ENCODE data around the gene FCGR3A. TPM values are rescaled to one million over a fixed set of nuclear protein-coding genes. Genes with fewer than 3 reads are reported as not detected.
"Not testable (repeated sequence)": the region's sequence is repeated elsewhere in the genome, so short reads cannot be mapped to it uniquely, and the experiment has no call there.

FCGR3A gene
- total and polyA plus RNA-seq, 3 donors from 2014 or later = 2.0 to 25.7 (median 5.5) TPM

DNA sequence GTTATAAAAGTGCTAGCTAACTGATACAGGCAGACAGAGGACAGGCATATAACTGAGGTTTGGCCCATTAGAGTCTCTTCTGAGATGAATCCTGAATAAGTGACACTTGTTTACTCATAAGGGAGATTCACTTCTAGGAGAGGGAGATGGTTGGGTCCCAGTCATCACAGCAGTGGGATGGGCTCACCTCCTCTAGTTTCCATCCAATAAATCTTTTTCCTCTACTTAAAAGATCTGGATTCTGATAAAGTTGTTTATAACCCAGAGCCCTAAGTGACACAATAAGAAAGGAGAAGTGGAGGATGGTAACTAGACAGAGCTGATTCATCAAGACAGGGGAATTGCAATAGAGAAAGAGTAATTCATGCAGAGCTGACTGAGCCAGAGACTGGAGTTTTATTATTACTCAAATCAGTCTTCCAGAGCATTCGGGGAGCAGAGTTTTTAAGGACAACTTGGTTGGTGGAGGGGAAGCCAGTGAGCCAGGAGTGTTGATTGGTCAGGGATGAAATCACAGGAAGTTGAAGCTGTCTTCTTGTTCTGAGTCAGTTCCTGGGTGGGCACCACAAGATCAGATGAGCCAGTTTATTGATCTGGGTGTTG is 5.3 kb upstream of the FCGR3A start:
- H3K4me1 ChIP-seq; intact Hi-C loops (cut with DNase I; ENCODE audit: low total_unique reads); DNase-seq; H3K4me3 ChIP-seq; H3K27ac ChIP-seq; H3K36me3 ChIP-seq (ENCODE audit: low read depth, missing control alignments); H3K9me3 ChIP-seq; H3K27me3 ChIP-seq: not testable (repeated sequence)
- WGBS, 2 donors = 63 to 65% methylated on average over 1 of the region's 1 CpG

DNA sequence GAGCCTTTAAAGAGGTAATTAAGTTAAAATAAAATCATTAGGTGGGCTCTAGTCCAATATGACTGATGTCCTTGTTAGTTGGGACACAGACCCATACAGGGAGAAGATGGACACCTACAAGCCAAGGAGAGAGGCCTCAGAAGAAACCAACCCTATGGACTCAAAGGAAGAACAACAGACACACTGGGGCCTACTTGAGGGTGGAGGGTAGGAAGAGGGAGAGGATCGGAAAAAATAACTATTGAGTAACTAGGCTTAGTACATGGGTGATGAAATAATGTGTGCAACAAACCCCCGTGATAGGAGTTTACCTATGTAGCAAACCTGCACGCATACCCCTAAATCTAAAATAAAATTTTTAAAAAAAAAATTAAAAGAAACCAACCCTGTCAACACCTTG is 4.7 kb upstream of the FCGR3A start:
- H3K27ac ChIP-seq; H3K9me3 ChIP-seq; H3K27me3 ChIP-seq; intact Hi-C loops (cut with DNase I; ENCODE audit: low total_unique reads); H3K36me3 ChIP-seq (ENCODE audit: low read depth, missing control alignments); H3K4me3 ChIP-seq; DNase-seq; H3K4me1 ChIP-seq: not testable (repeated sequence)
- WGBS, 2 donors = 88 to 92% methylated on average over 3 of the region's 3 CpGs

DNA sequence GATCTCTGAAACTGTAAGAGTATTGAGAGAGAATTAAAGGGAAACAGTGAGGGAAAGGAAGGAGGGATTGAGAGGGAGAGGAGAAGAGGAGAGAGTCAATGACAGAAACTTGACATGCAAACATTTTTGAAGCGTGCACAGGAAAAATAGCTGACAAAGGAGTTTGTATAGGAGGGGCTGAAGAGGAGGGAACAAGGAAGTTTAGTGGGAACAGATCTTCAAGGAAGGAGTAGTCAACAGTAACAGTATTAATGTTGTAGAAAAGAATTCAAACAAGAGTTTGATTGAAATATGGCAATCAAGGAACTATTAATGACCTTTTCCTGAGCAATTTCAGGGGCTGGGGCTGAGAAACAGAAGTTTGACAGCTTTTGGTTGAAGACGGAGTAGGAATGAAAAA is 4.0 kb upstream of the FCGR3A start:
- H3K9me3 ChIP-seq; H3K4me1 ChIP-seq; H3K27me3 ChIP-seq; H3K27ac ChIP-seq; H3K4me3 ChIP-seq; DNase-seq; intact Hi-C loops (cut with DNase I; ENCODE audit: low total_unique reads); H3K36me3 ChIP-seq (ENCODE audit: low read depth, missing control alignments): not testable (repeated sequence)
- 86 to 100% methylated on average over 2 of the region's 2 CpGs for WGBS, 2 donors

DNA sequence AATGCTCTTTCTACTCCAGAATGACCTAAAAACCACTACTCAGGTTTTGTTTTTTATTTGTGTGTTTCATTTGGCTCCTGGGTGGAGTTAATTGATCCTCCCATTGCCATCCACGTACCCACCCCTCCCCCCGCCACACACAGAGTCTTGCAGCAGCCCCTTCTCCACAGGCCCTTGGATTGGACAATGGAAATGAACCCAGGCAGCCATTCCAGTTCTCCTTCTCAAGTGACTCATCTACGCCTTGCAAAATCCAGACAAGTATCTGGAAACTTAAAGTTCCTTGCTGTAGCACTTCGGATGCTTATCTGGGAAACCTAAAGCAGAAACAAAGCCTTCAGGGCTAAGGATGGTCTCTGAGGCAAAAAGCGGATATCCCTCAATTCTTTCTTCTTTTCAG is 1.3 kb upstream of the FCGR3A start:
- H3K4me3 ChIP-seq; DNase-seq; H3K36me3 ChIP-seq (ENCODE audit: low read depth, missing control alignments); H3K27ac ChIP-seq; H3K9me3 ChIP-seq; intact Hi-C loops (cut with DNase I; ENCODE audit: low total_unique reads); H3K4me1 ChIP-seq; H3K27me3 ChIP-seq: not testable (repeated sequence)
- 95 to 96% methylated on average over 3 to 5 of the region's 5 CpGs for WGBS, 2 donors

DNA sequence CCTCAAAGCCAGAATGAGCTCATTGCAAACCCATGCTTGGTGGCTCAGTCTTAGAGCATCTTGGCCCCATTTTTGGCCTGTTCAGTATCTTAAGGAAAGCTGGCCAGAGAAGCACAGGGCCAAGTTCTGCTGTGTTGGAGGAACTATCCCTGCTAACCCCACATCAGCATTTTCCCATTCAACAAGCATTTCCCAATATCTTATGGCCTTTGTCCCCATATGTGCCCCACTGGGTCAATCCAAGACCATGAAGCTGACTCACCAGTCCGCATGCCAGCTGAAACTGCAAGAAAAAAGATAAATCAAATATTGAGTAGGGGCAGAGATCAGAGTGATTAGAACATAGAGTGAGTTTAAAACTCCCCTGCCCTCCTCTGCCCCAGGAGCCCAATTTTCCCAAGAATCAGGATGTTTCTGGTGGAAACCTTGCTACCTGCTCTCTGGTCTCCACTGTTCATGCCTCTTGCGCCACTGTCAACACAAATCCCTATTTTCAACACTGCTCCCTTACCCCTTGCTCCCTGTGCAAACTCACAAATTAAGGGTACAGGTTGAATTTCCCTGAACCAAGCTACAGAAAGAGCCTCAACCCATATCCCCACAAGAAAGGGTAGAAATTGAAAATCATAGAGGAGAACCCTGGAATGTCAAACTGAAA is 740 bp downstream of the FCGR3A start:
- H3K27me3 ChIP-seq; H3K4me3 ChIP-seq; H3K36me3 ChIP-seq (ENCODE audit: low read depth, missing control alignments); H3K4me1 ChIP-seq; DNase-seq; H3K27ac ChIP-seq; intact Hi-C loops (cut with DNase I; ENCODE audit: low total_unique reads); H3K9me3 ChIP-seq: not testable (repeated sequence)
- 89 to 95% methylated on average over 1 of the region's 2 CpGs for WGBS, 2 donors

DNA sequence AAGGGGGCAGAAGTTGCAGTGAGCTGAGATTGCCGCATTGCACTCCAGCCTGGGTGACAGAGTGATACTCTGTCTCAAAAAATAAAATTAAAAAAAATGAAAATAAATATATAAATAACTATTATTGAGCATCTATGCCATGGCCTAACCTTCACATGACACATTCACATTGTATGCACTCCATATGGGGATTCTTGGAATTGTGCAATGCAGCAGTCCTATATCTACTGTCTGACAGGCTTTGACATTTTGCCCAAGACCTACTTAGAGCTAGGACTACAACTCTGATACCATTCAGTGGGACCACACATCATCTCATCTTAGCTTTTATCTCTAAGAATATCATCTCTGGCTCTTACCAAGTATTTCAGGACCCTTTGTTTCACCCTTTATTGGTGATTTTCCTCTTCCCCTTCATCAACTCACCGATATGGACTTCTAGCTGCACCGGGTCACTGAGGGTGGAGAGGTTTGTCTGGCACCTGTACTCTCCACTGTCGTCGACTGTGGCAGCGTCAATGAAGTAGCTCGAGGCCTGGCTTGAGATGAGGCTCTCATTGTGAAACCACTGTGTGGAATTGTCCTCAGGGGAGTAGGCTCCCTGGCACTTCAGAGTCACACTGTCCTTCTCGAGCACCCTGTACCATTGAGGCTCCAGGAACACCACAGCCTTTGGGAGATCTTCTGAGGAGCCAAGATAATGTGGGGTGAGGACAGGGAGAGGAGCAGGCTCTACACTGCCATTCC is 1.4 kb downstream of the FCGR3A start:
- H3K9me3 ChIP-seq; H3K4me1 ChIP-seq; H3K27me3 ChIP-seq; H3K36me3 ChIP-seq (ENCODE audit: low read depth, missing control alignments); H3K4me3 ChIP-seq; DNase-seq; H3K27ac ChIP-seq; intact Hi-C loops (cut with DNase I; ENCODE audit: low total_unique reads): not testable (repeated sequence)
- 95 to 100% methylated on average over 1 to 6 of the region's 8 CpGs for WGBS, 2 donors

DNA sequence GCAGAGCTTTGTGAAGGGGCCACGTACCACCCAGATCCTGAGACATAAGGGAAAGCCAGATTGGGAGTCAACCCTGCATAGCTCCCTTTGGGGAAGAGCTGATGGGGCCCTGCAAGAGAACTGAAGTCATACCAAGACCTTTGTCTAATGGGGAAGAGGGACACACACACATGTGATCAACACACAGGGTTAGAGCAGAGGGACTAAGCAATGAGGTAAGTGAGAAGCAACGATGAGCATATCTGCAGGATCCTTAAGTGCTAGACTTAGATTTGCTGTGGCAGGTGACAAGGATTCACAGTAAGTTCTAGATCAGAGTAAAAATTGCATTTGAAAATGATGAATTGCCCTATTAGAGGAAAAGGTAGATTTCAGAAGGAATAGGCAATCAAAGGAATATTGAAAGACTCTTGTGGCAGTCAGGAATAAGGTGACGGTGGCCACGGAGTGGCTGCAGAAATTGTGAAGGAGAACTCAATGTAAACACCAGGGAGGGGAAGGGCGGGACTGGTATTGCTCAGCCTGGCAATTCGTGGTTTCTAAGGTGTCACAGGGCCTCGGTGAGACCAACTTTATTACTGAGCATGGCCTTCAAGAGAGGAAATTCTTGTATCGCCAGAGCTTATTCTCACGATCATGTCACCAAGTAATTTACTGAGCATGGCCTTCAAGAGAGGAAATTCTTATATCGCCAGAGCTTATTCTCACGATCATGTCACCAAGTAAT is 4.5 kb downstream of the FCGR3A start:
- H3K9me3 ChIP-seq; H3K27ac ChIP-seq; intact Hi-C loops (cut with DNase I; ENCODE audit: low total_unique reads); DNase-seq; H3K36me3 ChIP-seq (ENCODE audit: low read depth, missing control alignments); H3K27me3 ChIP-seq; H3K4me3 ChIP-seq; H3K4me1 ChIP-seq: not testable (repeated sequence)
- WGBS, 2 donors = 81 to 84% methylated on average over 10 to 11 of the region's 11 CpGs

DNA sequence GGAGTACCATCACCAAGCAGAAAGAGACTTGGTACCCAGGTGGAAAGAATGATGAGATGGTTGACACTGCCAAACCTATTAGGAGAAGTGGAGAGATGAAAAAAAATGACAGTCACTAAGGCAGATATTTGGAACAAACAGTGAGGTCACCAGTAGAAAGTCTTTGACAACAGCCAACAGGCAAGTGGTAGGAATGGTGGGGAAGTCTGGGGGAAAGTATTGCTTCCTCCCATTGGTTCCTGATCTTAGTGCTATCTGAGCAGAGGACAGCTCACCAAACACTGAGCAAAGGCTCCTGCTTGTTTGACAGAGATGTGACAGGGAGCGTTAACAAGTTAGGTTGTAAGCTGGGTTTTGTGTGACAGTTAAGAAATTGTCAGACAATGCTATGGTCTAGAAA is 6.5 kb downstream of the FCGR3A start:
- H3K27ac ChIP-seq; H3K9me3 ChIP-seq; H3K4me3 ChIP-seq; H3K27me3 ChIP-seq; H3K4me1 ChIP-seq; intact Hi-C loops (cut with DNase I; ENCODE audit: low total_unique reads); DNase-seq; H3K36me3 ChIP-seq (ENCODE audit: low read depth, missing control alignments): not testable (repeated sequence)
- WGBS, 2 donors = 90 to 94% methylated on average over 1 of the region's 1 CpG

DNA sequence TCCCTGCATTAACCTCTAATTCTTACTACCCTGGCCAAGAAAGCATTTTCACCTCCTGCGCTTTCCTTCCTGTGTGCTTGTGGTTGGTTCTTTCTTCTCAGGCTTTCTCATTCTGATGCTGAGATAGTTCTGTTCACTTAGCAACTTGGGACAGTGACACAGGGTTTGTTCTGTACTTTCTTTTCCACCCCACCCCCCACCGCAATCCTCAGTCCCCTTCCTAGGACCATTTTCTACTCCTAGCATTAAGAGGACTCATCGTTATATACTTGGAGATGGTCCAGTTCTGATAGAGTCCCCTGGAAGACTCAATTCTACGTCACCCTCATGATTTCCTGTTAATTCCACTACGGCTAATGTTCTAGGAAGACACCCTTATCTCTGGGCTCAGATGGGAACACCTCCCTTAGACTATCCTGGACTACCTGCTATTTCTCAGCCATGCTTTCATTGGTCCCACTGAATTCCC is 7.5 kb downstream of the FCGR3A start:
- H3K4me3 ChIP-seq; H3K9me3 ChIP-seq; H3K27ac ChIP-seq; DNase-seq; H3K27me3 ChIP-seq; H3K36me3 ChIP-seq (ENCODE audit: low read depth, missing control alignments); H3K4me1 ChIP-seq; intact Hi-C loops (cut with DNase I; ENCODE audit: low total_unique reads): not testable (repeated sequence)
- 71 to 75% methylated on average over 5 of the region's 5 CpGs for WGBS, 2 donors

DNA sequence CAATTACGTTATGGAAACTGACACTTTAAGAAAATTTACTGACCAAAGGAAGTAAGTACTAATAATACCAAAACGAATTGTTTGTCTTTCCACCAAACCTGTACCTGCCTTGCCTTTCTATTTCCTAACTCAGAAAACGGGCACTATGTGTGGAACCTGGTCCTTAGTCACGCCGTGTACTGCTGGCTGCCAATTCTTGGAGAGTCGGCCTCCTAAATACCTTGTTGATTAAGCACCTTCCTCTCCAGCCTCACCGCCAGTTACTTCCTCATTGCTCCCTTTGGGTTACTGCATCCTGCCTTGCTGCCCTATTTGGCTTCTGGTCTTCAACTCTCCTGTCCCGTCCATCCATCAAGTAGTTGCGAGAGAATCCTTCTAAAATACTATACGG is 9.1 kb downstream of the FCGR3A start:
- peak overlapping the region; percentile 51 to 52 for H3K4me3 ChIP-seq
- H3K27ac ChIP-seq = peak overlapping the region in 1 of 2 donors; percentile 41
- not testable (repeated sequence) for H3K27me3 ChIP-seq

DNA sequence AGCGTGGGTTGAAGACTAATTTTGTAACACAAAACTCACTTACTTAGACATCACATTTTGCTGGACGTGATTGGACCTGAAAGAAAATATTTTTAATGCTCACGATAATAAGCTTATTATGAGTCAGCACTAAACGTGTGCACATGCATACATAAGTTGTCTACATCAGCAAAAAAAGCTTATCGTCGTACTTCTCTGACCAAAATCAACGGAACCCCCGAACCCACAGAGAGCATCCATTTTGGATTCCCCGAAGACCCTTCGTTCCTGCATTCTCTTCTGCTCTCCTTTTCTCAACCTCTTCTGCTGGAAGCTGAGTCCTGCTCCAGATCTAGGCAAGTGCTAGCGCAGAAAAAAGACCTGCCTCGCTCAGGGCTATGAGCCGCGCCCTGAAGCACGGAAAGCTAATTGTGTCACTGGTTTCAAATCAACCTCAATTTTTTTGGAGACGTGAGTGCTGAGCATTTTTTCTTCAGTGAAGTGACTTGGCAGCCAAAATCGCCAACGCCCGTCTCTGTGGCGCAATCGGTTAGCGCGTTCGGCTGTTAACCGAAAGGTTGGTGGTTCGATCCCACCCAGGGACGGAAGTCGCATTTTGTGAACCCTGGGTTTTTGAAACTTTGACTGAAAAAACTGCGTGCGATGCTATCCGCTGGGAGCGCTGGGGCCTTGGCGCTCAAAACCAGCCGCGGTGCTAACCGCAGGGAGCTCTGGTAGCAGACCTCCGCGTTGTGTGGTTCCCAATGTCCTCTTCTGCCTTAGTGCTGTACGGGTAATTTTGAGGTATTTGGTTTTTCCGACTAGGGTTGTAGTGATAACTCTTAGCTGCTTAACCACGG is 9.7 kb downstream of the FCGR3A start:
- H3K9me3 ChIP-seq; H3K4me1 ChIP-seq; H3K27me3 ChIP-seq; intact Hi-C loops (cut with DNase I; ENCODE audit: low total_unique reads); H3K36me3 ChIP-seq (ENCODE audit: low read depth, missing control alignments): not testable (repeated sequence)
- WGBS, 2 donors = 0 to 3% methylated on average over 28 to 41 of the region's 41 CpGs
- Histone ChIP-seq H3K27ac (peak overlapping the region in 1 of 2 donors; percentile 41), H3K4me3 (peak overlapping the region; percentile 51 to 52)
- peak; percentile 78 for DNase-seq

More for the DNA sequence above, 9.1 kb downstream of the FCGR3A start:
- H3K4me1 ChIP-seq; H3K36me3 ChIP-seq (ENCODE audit: low read depth, missing control alignments); intact Hi-C loops (cut with DNase I; ENCODE audit: low total_unique reads); DNase-seq; H3K9me3 ChIP-seq: not testable (repeated sequence)
- WGBS, 2 donors = 31 to 47% methylated on average over 9 to 10 of the region's 10 CpGs
